NOMO-1 treated with dmso at 0.1 percent for 144 hours (cell line): Measurements from ENCODE around the gene LHX3.
"Not testable (repeated sequence)": the region's sequence is repeated elsewhere in the genome, so short reads cannot be mapped to it uniquely, and the experiment has no call there.

Source experiments
- DNase-seq: peaks from one replicate; lab custom pipeline; 2025; ENCODE audit not compliant: unreplicated experiment; lab: John Stamatoyannopoulos, UW

Gene LHX3

GRCh38 chr9:136156209-136157120 is 48.5 kb downstream of the LHX3 start:
- no peak for DNase-seq

GRCh38 chr9:136155576-136155975 is 49.4 kb downstream of the LHX3 start:
- DNase-seq: no peak

DNA sequence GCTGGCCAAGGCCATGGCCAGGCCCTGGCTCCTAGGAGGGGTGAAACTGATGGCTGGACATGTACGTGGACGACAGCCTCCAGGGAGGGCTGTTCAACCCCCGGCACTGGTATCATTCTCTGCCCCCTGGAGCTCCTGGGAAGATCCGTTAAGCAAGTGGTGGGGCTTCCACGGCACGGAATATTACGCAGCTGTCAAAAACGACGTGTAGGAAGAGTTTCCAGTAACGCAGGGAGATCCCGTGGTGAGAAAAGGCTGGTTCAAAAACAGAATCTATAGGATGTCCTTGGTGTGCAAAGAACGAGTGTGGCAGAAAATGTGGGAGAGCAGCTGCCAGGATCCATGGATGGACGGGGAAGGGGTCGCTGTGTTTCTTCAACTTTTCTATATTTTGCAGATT is 50.0 kb downstream of the LHX3 start:
- no peak for DNase-seq

DNA sequence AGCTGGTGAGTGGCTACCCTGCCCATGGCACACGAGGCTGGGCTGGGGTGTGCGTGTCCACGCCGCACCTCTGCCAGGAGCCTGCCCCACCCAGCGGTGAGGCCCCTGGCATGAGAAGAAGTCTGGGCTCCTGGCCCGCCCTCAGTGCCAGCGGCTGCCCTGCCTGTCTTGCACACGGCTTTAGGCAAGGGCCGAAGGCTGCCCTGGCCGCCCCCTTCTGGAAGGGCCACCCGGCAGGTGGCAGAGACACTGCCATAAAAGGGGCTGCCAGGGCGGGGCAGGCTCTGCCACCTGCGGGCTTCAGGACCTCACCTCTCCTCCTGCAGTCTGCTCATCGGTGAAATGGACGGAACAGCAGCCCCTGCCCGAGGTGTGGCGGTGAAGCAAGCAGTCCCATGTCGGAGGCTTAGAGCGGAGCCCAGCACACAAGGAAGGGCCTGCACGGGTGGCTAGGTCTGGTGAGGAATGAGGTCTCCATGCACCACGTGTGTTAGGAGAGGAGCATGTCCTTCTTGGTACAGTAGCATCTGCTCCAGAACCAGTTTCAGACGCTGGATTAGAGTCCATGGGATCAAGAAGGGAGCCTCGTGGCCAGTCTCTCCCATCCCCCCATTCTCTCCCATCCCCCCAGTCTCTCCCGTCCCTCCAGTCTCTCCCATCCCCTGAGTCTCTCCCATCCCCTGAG is 51.4 kb downstream of the LHX3 start:
- no peak for DNase-seq

DNA sequence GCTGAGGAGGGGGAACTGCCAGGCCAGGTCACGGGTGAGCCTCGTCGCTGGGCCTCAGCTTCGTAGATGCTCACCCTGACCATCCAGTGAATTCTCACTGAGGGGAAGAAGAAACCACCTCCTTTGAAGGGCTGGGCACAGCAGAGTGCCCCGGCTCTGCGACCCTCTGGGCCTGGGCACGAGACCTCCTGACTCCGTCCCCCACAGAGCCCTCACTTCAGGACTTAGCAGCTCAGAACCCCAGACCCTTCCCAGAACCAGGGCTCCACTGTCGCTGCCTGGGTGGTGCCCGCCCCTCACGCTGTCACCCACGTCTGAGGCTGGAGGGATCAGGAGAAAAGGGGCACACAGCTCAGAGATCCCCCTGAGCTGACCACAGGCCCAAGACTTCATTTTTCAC is 52.0 kb downstream of the LHX3 start:
- no peak for DNase-seq

- DNase-seq: no peak
Observed at GRCh38 chr9:136152543-136152866, 52.4 kb downstream of the LHX3 start.

DNA sequence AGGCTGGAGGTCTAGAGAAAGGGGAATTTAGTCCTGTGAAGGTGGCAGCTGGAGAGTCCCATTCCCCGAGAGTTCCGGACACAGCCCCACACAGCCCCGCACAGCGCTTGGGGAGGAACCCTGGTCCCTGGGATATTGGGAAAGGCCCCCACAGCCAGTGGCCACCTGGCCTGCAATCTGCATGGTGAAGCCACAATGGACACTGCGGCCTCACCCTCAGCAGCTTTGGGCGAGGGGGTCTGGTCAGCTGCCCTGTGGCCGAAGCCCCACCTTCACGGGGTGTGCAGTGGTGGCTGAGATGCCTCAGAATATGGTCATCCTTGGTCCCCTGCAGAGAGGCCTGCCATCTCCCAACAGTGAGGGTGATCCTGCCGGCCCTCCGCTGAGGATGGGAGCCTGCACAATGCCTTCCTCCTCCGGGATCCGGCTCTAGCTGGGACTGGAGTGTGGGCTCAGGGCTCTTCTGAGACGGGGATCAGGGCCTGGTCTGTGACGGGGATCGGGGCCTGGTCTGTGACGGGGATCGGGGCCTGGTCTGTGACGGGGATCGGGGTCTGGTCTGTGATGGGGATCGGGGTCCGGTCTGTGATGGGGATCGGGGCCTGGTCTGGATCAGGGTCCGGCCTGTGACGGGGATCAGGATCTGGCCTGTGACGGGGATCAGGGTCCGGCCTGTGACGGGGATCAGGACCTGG is 52.9 kb downstream of the LHX3 start:
- DNase-seq: no peak

- DNase-seq: no peak
Observed at GRCh38 chr9:136151214-136151804, 53.6 kb downstream of the LHX3 start.

DNA sequence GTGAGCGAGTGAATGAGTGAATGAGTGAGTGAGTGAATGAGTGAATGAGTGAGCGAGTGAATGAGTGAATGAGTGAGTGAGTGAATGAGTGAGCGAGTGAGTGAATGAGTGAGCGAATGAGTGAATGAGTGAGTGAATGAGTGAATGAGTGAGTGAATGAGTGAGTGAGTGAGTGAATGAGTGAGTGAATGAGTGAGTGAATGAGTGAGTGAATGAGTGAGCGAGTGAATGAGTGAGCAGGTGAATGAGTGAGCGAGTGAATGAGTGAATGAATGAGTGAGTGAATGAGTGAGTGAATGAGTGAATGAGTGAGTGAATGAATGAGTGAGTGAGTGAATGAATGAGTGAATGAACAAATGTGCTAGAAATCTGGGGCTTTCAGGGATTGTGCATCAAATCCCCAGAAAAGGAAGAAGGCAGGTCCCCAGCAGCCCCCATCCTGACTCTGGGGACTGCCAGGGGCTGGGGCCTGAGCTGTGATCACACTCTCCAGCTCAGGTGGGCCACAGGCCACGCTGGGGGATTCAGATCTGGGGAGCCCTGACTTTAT is 54.2 kb downstream of the LHX3 start:
- DNase-seq: not testable (repeated sequence)

DNA sequence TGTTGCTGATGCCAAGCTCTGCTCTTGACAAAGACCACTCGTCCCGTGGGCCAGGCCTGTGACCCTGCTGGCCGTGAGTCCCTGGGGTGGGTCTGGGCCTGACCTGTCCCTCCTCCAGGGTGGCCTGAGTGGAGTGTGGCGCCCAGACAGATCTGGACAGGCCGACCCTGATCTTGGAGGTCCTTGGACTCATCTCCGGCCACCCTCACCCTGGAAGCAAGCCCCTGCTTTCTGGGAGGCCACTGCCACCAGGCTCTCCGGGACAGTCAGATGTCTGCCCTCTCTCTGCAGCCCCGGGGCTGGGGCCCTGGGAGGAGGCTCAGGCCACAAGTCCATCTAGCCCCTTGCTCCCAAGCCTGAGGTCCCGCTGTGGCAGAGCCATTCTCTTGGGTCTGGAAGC is 55.1 kb downstream of the LHX3 start:
- DNase-seq: no peak

DNA sequence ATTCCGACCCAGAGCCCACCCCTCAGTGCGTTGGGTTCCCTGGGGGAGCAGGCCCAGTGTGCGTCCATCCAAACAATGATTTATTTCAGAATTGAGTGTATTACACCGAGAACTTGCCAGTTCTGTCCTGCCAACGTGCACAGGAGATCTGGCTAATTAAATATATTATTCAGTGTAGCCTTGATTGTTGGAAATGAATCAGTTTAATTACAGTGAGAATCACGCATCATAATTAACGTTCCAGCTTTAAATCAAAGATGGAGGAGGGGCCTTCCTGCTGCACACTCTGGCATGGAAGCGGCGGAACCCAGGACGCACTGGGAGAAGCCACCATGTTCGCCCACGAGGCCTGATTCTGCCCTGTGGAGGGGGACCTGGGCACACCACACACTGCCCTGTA is 55.6 kb downstream of the LHX3 start:
- no peak for DNase-seq

DNA sequence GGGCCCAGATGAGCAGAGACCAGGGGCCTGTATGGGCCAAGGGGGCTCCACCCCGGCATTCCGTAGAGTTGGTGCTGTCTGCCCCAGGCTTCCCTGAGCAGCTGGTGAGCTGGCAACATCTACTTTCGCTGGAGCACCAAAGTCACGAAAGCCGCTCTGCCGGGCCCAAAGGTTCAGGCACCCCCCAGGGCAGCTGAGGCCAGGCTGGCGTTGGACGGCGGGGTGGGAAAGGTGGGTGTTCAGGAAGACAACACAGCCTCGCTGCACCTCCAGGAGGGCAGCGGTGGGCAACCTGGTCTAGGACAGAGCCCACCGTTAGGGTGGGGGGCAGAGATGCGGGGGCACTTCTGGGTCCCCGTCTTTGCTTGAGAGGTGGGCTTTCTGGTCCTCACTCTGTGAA is 56.2 kb downstream of the LHX3 start:
- no peak for DNase-seq

GRCh38 chr9:136147890-136148714 is 56.8 kb downstream of the LHX3 start:
- no peak for DNase-seq

- no peak for DNase-seq
Observed at GRCh38 chr9:136147038-136147889, 57.7 kb downstream of the LHX3 start.
